A549 (cell line): ENCODE measurements around the gene PADI4. TPM values are rescaled to one million over a fixed set of nuclear protein-coding genes. Genes with fewer than 3 reads are reported as not detected.
A peak's percentile ranks its signal among the peaks of the same experiment; 100 is the strongest.

Source experiments
- ATAC-seq, 2 experiments: fragments of 200-7000 bp in 1 of 2; fragments of >200 bp in 1 of 2; cut with Nextera tagmentation in 1 of 2; cut with Tn5 transposase in 1 of 2; 3 replicates each; pipeline versions ENCODE4 v1.8.0 to v1.9.1; 2018 to 2020; ENCODE audit warnings: mild to moderate bottlenecking in 1 of 2, moderate library complexity in 1 of 2
- CTCF ChIA-PET: fragments of 300-600 bp; sonication (Branson Sonifier 250); formaldehyde crosslinking; extraction: SDS; loops from one replicate; lab custom pipeline; 2021; ENCODE audit warnings: antibody characterized with exemption, inconsistent platforms; lab: Yijun Ruan, JAX
- POLR2A ChIA-PET: fragments of 350-600 bp; formaldehyde crosslinking; extraction: SDS; loops from one replicate; lab custom pipeline; 2021; ENCODE audit warnings: antibody characterized with exemption, inconsistent platforms; lab: Yijun Ruan, JAX
- DNase-seq, 2 experiments: peaks; one replicate each; pipeline versions ENCODE4 v3.0.0 to v3.0.0-alpha.2; 2011 to 2016; ENCODE audit warnings: low read depth in 1 of 2, low spot score in 1 of 2
- FAIRE-seq: peaks from 2 replicates; lab custom pipeline; 2011; peaks lifted over from hg19 to GRCh38; lab: Jason Lieb, UNC
- H3K27ac ChIP-seq, 2 experiments: fragments of >200 bp; sonication (Bioruptor Twin); formaldehyde crosslinking; 3 replicates each; pipeline ENCODE4 v1.5.1; 2016 to 2017
- H3K4me1 ChIP-seq: fragments of >200 bp; sonication (Bioruptor Twin); formaldehyde crosslinking; 3 replicates; pipeline ENCODE4 v1.6.1; 2016
- H3K4me2 ChIP-seq: fragments of >200 bp; sonication (Bioruptor Twin); formaldehyde crosslinking; 3 replicates; pipeline ENCODE4 v1.6.1; 2016
- H3K4me3 ChIP-seq: fragments of >200 bp; sonication (Bioruptor Twin); formaldehyde crosslinking; 3 replicates; pipeline ENCODE4 v1.5.1; 2016
- H3K9me3 ChIP-seq: fragments of >200 bp; sonication (Bioruptor Twin); formaldehyde crosslinking; 3 replicates; pipeline ENCODE4 v1.6.1; 2016
- CBX2 ChIP-seq: fragments of 200-600 bp; sonication (generic); IDR thresholded peaks from 2 replicates; pipeline ENCODE4 v1.6.1; 2016; ENCODE audit warnings: low read depth, mild to moderate bottlenecking, borderline replicate concordance
- CHD4 ChIP-seq: fragments of 200-600 bp; sonication (generic); IDR thresholded peaks from 2 replicates; pipeline ENCODE4 v1.6.1; 2016; ENCODE audit warnings: antibody characterized with exemption, mild to moderate bottlenecking, borderline replicate concordance
- CTCF ChIP-seq: fragments of >200 bp; sonication (Bioruptor Twin); formaldehyde crosslinking; IDR thresholded peaks from 3 replicates; pipeline ENCODE4 v1.5.1; 2016
- EHF ChIP-seq: fragments of 250-450 bp; sonication (Bioruptor Pico); IDR thresholded peaks from 2 replicates; pipeline ENCODE4 v1.5.0; 2020; ENCODE audit warnings: mild to moderate bottlenecking
- EHMT2 ChIP-seq: fragments of 200-600 bp; sonication (generic); IDR thresholded peaks from 2 replicates; pipeline ENCODE4 v1.6.1; 2016; ENCODE audit warnings: antibody characterized with exemption, low read depth, mild to moderate bottlenecking, moderate library complexity
- FOSL2 ChIP-seq, 2 experiments: fragments of 450-650 bp in 1 of 2; fragments of >200 bp in 1 of 2; sonication (Bioruptor Twin) in 1 of 2; formaldehyde crosslinking; IDR thresholded peaks; 2 replicates each; pipeline versions ENCODE4 v1.5.0 to v1.6.1; 2016 to 2020; ENCODE audit warnings: mild to moderate bottlenecking in 1 of 2, moderate library complexity in 1 of 2
- PBX3 ChIP-seq: IDR thresholded peaks from 2 replicates; pipeline ENCODE4 v1.6.1; 2012
- RAD21 ChIP-seq, 2 experiments: fragments of >200 bp in 1 of 2; sonication (Bioruptor Twin) in 1 of 2; formaldehyde crosslinking in 1 of 2; IDR thresholded peaks in 1 of 2; conservative IDR thresholded peaks in 1 of 2; 2 replicates in 1 of 2; 3 replicates in 1 of 2; pipeline ENCODE4 v1.6.1; 2012 to 2018; ENCODE audit warnings: inconsistent platforms in 1 of 2
- USF2 ChIP-seq: fragments of 450-650 bp; IDR thresholded peaks from 2 replicates; pipeline ENCODE4 v1.6.1; 2014; ENCODE audit warnings: antibody characterized with exemption
- WGBS: methylation state at CpG from one replicate; pipeline ENCODE4 v1.1.6; 2017; ENCODE audit errors: missing lambda C conversion rate; 5-methylcytosine and 5-hydroxymethylcytosine counted together
- polyA plus RNA-seq, 4 experiments: library from polyadenylated mRNA; depleted of rRNA in 3 of 4; stranded (reverse); fragments of >200 nt; fragmentation: RNase III in 1 of 4; extraction: RNeasy Plus Mini Kit Qiagen cat#74134 plus additional on column Dnase treatment in 1 of 4; gene quantifications; 2 replicates in 3 of 4; 3 replicates in 1 of 4; pipeline ENCODE4 v1.2.3, GENCODE V29; 2011 to 2017
- TF ChIP-seq, protein P1 (sequence below): fragments of 250-450 bp; sonication (Bioruptor Pico); IDR thresholded peaks from 2 replicates; pipeline ENCODE4 v1.5.0; 2021; ENCODE audit warnings: mild to moderate bottlenecking, moderate library complexity, borderline replicate concordance
- TF ChIP-seq, protein P2 (sequence below): IDR thresholded peaks from 2 replicates; pipeline ENCODE4 v1.6.1; 2012

The PADI4 gene
- polyA plus RNA-seq, 2 of the 4 experiments (the other 2 are of a cell fraction), result not detected

DNA sequence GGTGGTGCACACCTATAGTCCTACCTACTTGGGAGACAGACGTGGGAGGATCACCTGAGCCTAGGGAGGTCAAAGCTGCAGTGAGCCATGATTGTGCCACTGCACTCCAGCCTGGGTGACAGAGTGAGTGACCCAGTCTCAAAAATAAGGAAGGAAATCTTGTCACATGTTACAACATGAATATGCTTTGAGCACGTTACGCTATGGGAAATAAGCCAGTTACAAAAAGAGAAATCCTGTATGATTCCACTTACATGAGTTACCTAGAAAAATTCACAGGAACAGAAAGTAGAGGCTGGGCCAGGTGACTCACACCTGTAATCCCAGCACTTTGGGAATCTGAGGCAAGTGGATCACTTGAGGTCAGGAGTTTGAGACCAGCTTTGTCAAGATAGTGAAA, 57.3 kb downstream of the PADI4 start:
- 70% methylated on average over 3 of the region's 3 CpGs for WGBS
- H3K9me3 ChIP-seq, result no peaks in the 10 kb centered on the region; the same call in 2 of the 3 replicates
- no peak for ATAC-seq
- TF ChIP-seq CBX2 (no peak), EHMT2 (no peak), PBX3 (no peak), USF2 (no peak), FOSL2 (IDR thresholded peaks at IDR 0.05) (no peak), FOSL2 (CRISPR knock-in tag; IDR thresholded peaks at IDR 0.05) (no peak)
- TF ChIP-seq, protein P1, sequence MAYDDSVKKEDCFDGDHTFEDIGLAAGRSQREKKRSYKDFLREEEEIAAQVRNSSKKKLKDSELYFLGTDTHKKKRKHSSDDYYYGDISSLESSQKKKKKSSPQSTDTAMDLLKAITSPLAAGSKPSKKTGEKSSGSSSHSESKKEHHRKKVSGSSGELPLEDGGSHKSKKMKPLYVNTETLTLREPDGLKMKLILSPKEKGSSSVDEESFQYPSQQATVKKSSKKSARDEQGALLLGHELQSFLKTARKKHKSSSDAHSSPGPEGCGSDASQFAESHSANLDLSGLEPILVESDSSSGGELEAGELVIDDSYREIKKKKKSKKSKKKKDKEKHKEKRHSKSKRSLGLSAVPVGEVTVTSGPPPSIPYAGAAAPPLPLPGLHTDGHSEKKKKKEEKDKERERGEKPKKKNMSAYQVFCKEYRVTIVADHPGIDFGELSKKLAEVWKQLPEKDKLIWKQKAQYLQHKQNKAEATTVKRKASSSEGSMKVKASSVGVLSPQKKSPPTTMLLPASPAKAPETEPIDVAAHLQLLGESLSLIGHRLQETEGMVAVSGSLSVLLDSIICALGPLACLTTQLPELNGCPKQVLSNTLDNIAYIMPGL (CRISPR knock-in tag), result no peak
- TF ChIP-seq, all 56 proteins: peak for 0
- Histone ChIP-seq H3K4me1 (no peaks in the 10 kb centered on the region; the same call in 2 of the 3 replicates), H3K4me2 (no peak overlapping the region), H3K4me3 (no peak overlapping the region), H3K27ac (no peak overlapping the region)
- FAIRE-seq (no peak), DNase-seq (no peak)
- CTCF ChIA-PET, result no interaction called here
- POLR2A ChIA-PET, result no interaction called here

GRCh38 chr1:17369466-17369865, 61.5 kb downstream of the PADI4 start:
- FAIRE-seq, result no peak
- POLR2A ChIA-PET, result no interaction called here
- TF ChIP-seq CHD4 (no peak), EHF (no peak)
- ATAC-seq, result peak; percentile 70; a peak in 5 of 6 replicates
- H3K4me1 ChIP-seq, result no peaks in the 10 kb centered on the region; the same call in 2 of the 3 replicates
- no peak overlapping the region for H3K4me3 ChIP-seq
- H3K4me2 ChIP-seq, result no peak overlapping the region
- H3K27ac ChIP-seq, result peak overlapping the region in 1 of 2 experiments; percentile 16; a peak in 1 of 6 replicates
- WGBS, result 32% methylated on average over 5 of the region's 9 CpGs
- H3K9me3 ChIP-seq, result no peaks in the 10 kb centered on the region; the same call in 2 of the 3 replicates
- CTCF ChIA-PET, result interaction anchor here (1.0 to 1.4 kb wide), 3 partner anchors 37 to 322 kb away, joined by 3 to 5 read pairs (median 3); no protein-coding TSS in a partner anchor
- no peak for DNase-seq

DNA sequence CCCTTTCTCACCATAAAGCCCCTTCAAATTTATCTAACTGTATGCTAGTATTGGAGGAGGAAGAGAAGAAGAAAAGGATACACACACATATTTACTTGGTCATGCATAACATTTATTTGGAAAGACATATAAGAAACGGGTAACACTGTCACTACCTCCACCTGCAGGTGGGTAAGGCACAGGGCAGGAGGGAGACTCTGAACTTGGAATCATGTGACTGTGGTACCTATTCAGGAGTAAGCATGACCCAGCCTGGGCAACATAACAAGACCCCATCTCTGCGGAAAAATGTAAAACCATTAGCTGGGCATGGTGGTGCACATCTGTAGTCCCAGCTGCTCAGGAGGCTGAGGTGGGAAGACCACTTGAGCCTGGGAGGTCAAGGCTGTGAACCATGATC, 62.6 kb downstream of the PADI4 start:
- no peak overlapping the region for H3K27ac ChIP-seq
- peak; percentile 42 to 64 for DNase-seq
- POLR2A ChIA-PET, result no interaction called here
- no peaks in the 10 kb centered on the region; the same call in 2 of the 3 replicates for H3K4me1 ChIP-seq
- TF ChIP-seq RAD21 (conservative IDR thresholded peaks at IDR 0.05 in 1 of 2, IDR thresholded peaks at IDR 0.05 in 1 of 2) (peak in 1 of 2 experiments; percentile 52; a peak in 3 of 5 replicates), CTCF (peak; percentile 22; the same call in 1 of the 3 replicates)
- TF ChIP-seq, protein P2, sequence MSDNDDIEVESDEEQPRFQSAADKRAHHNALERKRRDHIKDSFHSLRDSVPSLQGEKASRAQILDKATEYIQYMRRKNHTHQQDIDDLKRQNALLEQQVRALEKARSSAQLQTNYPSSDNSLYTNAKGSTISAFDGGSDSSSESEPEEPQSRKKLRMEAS, result no peak
- TF ChIP-seq, all 56 proteins: peak for 2
- CTCF ChIA-PET, result interaction anchor here (0.6 to 2.2 kb wide), 14 partner anchors 17 to 308 kb away, joined by 3 to 11 read pairs (median 3); no protein-coding TSS in a partner anchor
- ATAC-seq (peak; percentile 76 to 80; a peak in 5 of 6 replicates), FAIRE-seq (no peak)
- WGBS, result 54% methylated on average over 2 of the region's 2 CpGs
- H3K4me3 ChIP-seq, result no peak overlapping the region
- no peak overlapping the region for H3K4me2 ChIP-seq
- no peaks in the 10 kb centered on the region for H3K9me3 ChIP-seq
